ENCODE data around the gene DMRT2. TPM values are rescaled to one million over a fixed set of nuclear protein-coding genes. Genes with fewer than 3 reads are reported as not detected.

The DMRT2 gene
- total and polyA plus RNA-seq, 2 donors from 2014 or later = 9.3 to 38.3 TPM

DNA sequence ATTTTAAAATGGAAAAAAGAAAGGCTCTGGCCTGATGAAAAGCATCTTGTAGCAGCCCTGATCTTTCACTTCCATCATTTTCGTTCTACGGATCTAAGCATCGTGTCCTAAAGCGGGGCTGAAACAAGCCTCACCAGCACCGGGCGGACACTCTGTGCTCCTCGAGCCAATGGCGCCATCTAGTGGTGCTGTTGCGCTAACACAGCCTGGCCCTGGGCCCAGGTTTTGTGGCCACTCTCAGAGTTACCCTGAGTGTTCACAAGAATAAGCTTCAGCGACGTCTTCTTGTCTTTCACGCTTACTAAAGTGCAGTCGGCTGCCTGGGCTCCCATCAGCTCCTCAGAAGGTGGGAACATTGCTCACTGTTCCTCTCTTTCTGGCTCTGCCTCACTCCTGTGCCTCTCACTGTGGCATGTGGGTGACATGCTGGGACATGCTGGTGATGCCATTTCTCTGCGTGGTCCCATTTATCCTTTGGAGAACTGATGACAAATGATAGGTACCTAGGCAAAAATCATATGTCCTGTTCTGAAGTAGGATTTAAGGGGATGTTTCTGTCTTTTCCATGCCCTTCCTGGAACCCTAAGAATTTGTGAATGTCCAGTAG is 41.0 kb upstream of the DMRT2 start:
- Histone ChIP-seq H3K9me3 (ENCODE audit: control insufficient read depth in 2 of 3, insufficient read depth in 1 of 3, low read length in 3 of 3) (no peaks in the 10 kb centered on the region), H3K4me3 (ENCODE audit: low read length in 3 of 3) (no peak overlapping the region), H3K4me1 (ENCODE audit: control insufficient read depth in 2 of 3, insufficient read depth in 2 of 3, low read depth in 1 of 3, low read length in 3 of 3) (peaks cover 0 to 4% (median 2%) of the 10 kb centered on the region in 3 donors), H3K27ac (ENCODE audit: low read depth in 2 of 2, low read length in 2 of 2) (no peak overlapping the region), H3K27me3 (ENCODE audit: control insufficient read depth, insufficient read depth, low read length) (peaks cover 3% of the 10 kb centered on the region), H3K9ac (ENCODE audit: low read length in 3 of 3) (no peak overlapping the region), H3K36me3 (ENCODE audit: control insufficient read depth in 2 of 3, insufficient read depth in 3 of 3, low read length in 3 of 3) (no peaks in the 10 kb centered on the region)
- DNase-seq = peak; percentile 83 to 90 (median 85)
- TF ChIP-seq, protein P1, sequence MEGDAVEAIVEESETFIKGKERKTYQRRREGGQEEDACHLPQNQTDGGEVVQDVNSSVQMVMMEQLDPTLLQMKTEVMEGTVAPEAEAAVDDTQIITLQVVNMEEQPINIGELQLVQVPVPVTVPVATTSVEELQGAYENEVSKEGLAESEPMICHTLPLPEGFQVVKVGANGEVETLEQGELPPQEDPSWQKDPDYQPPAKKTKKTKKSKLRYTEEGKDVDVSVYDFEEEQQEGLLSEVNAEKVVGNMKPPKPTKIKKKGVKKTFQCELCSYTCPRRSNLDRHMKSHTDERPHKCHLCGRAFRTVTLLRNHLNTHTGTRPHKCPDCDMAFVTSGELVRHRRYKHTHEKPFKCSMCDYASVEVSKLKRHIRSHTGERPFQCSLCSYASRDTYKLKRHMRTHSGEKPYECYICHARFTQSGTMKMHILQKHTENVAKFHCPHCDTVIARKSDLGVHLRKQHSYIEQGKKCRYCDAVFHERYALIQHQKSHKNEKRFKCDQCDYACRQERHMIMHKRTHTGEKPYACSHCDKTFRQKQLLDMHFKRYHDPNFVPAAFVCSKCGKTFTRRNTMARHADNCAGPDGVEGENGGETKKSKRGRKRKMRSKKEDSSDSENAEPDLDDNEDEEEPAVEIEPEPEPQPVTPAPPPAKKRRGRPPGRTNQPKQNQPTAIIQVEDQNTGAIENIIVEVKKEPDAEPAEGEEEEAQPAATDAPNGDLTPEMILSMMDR (IDR thresholded peaks at IDR 0.05; ENCODE audit: borderline replicate concordance, extremely low read depth, insufficient read depth) = peak; percentile 94
- no peak for FAIRE-seq
- intact Hi-C loops (cut with DNase I) = no loop called here

DNA sequence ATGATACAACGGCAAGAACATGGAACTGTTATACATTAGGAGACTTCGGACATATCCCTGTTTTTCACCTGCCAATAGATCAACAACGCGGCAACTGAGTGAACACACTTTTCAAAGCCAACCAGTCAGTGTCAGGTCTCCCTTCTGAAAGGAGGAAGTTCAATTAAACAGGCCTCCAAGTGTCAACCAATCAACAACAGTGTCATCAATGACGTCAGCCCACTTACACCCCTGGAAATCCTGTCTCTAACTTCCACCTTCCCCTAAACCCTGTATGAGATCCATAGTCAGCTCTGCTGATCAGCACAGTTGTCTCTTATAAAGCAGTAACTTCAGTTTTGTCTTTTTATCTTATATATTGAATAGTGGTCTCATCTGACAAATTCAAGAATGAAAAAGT is 37.1 kb upstream of the DMRT2 start:
- Histone ChIP-seq H3K27me3 (ENCODE audit: control insufficient read depth, insufficient read depth, low read length) (peaks cover 3% of the 10 kb centered on the region), H3K4me1 (ENCODE audit: control insufficient read depth in 2 of 3, insufficient read depth in 2 of 3, low read depth in 1 of 3, low read length in 3 of 3) (peaks cover 0 to 4% (median 2%) of the 10 kb centered on the region in 3 donors), H3K4me3 (ENCODE audit: low read length in 3 of 3) (no peak overlapping the region), H3K36me3 (ENCODE audit: control insufficient read depth in 2 of 3, insufficient read depth in 3 of 3, low read length in 3 of 3) (no peaks in the 10 kb centered on the region), H3K9me3 (ENCODE audit: control insufficient read depth in 2 of 3, insufficient read depth in 1 of 3, low read length in 3 of 3) (no peaks in the 10 kb centered on the region), H3K27ac (ENCODE audit: low read depth in 2 of 2, low read length in 2 of 2) (no peak overlapping the region), H3K9ac (ENCODE audit: low read length in 3 of 3) (no peak overlapping the region)
- TF ChIP-seq, protein P1 (IDR thresholded peaks at IDR 0.05; ENCODE audit: borderline replicate concordance, extremely low read depth, insufficient read depth) = no peak
- intact Hi-C loops (cut with DNase I) = no loop called here
- DNase-seq (no peak), FAIRE-seq (no peak)

DNA sequence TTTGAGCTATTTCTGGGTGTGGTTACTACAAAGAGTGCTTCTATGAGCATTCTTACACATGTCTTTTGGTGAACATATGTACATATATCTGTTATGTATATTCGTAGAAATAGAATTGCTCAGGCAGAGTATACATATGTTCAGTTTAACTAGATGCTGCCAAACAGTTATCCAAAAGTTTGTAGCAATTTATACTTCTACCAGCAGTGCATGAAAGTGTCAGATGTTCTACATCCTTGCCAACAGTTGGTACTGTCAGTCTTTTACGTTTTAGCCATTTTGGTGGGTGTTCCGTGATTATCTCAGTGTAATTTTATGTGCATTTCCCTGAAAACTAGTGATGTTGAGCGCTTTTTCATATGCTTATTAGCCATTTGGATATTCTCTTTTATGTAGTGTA is 35.9 kb upstream of the DMRT2 start:
- Histone ChIP-seq H3K27ac (ENCODE audit: low read depth in 2 of 2, low read length in 2 of 2) (no peak overlapping the region), H3K4me3 (ENCODE audit: low read length in 3 of 3) (no peak overlapping the region), H3K36me3 (ENCODE audit: control insufficient read depth in 2 of 3, insufficient read depth in 3 of 3, low read length in 3 of 3) (no peaks in the 10 kb centered on the region), H3K27me3 (ENCODE audit: control insufficient read depth, insufficient read depth, low read length) (peaks cover 2% of the 10 kb centered on the region), H3K4me1 (ENCODE audit: control insufficient read depth in 2 of 3, insufficient read depth in 2 of 3, low read depth in 1 of 3, low read length in 3 of 3) (peaks cover 0 to 4% (median under 1%) of the 10 kb centered on the region in 3 donors), H3K9ac (ENCODE audit: low read length in 3 of 3) (no peak overlapping the region), H3K9me3 (ENCODE audit: control insufficient read depth in 2 of 3, insufficient read depth in 1 of 3, low read length in 3 of 3) (no peaks in the 10 kb centered on the region)
- TF ChIP-seq, protein P1 (IDR thresholded peaks at IDR 0.05; ENCODE audit: borderline replicate concordance, extremely low read depth, insufficient read depth) = no peak
- DNase-seq = no peak
- intact Hi-C loops (cut with DNase I) = no loop called here
- no peak for FAIRE-seq

DNA sequence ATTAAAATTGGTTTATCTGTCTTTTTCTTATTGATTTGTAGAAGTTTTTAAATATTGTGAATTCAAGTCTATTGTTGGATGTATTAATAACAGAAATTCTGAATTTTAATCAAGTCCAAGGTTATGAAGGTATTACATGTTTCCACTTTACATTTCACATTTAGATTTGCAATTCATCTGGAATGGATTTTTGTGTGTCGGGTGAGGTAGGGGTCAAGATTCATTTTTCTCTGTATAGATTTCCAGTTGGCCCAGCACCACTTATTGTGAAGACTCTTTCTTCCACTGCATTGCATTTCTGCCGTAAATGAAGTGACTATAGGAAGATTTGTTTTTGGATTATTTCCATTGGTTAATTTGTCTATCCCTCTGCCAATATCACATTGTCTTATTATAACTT is 35.5 kb upstream of the DMRT2 start:
- no peak overlapping the region for H3K4me3 ChIP-seq (ENCODE audit: low read length in 3 of 3)
- TF ChIP-seq, protein P1 (IDR thresholded peaks at IDR 0.05; ENCODE audit: borderline replicate concordance, extremely low read depth, insufficient read depth) = no peak
- no peaks in the 10 kb centered on the region for H3K27me3 ChIP-seq (ENCODE audit: control insufficient read depth, insufficient read depth, low read length)
- H3K36me3 ChIP-seq (ENCODE audit: control insufficient read depth in 2 of 3, insufficient read depth in 3 of 3, low read length in 3 of 3) = no peaks in the 10 kb centered on the region
- intact Hi-C loops (cut with DNase I) = no loop called here
- H3K9ac ChIP-seq (ENCODE audit: low read length in 3 of 3) = no peak overlapping the region
- FAIRE-seq (no peak), DNase-seq (no peak)
- H3K9me3 ChIP-seq (ENCODE audit: control insufficient read depth in 2 of 3, insufficient read depth in 1 of 3, low read length in 3 of 3) = no peaks in the 10 kb centered on the region
- H3K4me1 ChIP-seq (ENCODE audit: control insufficient read depth in 2 of 3, insufficient read depth in 2 of 3, low read depth in 1 of 3, low read length in 3 of 3) = no peaks in the 10 kb centered on the region
- no peak overlapping the region for H3K27ac ChIP-seq (ENCODE audit: low read depth in 2 of 2, low read length in 2 of 2)
